IgD-negative memory B cell (primary cell): ENCODE measurements around the gene PLD2. TPM values are rescaled to one million over a fixed set of nuclear protein-coding genes. Genes with fewer than 3 reads are reported as not detected.

Experiments used
- H3K27ac Mint-ChIP-seq, 3 donors: one replicate each; pipeline ENCODE4 v1.8.0; 2020 to 2022; ENCODE audit warnings: mild to moderate bottlenecking in 3 of 3, mixed read lengths in 3 of 3, moderate library complexity in 1 of 3
- H3K27me3 Mint-ChIP-seq: one replicate; pipeline ENCODE4 v1.8.0; 2021; ENCODE audit warnings: mixed read lengths
- H3K36me3 Mint-ChIP-seq: one replicate; pipeline ENCODE4 v1.8.0; 2020; ENCODE audit warnings: mild to moderate bottlenecking, mixed read lengths
- H3K4me1 Mint-ChIP-seq, 3 donors: one replicate each; pipeline ENCODE4 v1.8.0; 2020 to 2022; ENCODE audit warnings: mixed read lengths in 3 of 3, mild to moderate bottlenecking in 1 of 3
- H3K4me3 Mint-ChIP-seq, 4 donors: one replicate each; pipeline ENCODE4 v1.8.0; 2020 to 2022; ENCODE audit warnings: mild to moderate bottlenecking in 4 of 4, mixed read lengths in 4 of 4, moderate library complexity in 3 of 4
- H3K9me3 Mint-ChIP-seq, 3 donors: one replicate each; pipeline ENCODE4 v1.8.0; 2020 to 2021; ENCODE audit warnings: mixed read lengths in 3 of 3, mild to moderate bottlenecking in 1 of 3
- polyA plus RNA-seq: library from polyadenylated mRNA; unstranded; fragments of 300-500 nt; fragmentation: Illumina TruSeq; gene quantifications from one replicate; pipeline ENCODE4 v1.2.3, GENCODE V29; 2021

Gene PLD2, protein sequence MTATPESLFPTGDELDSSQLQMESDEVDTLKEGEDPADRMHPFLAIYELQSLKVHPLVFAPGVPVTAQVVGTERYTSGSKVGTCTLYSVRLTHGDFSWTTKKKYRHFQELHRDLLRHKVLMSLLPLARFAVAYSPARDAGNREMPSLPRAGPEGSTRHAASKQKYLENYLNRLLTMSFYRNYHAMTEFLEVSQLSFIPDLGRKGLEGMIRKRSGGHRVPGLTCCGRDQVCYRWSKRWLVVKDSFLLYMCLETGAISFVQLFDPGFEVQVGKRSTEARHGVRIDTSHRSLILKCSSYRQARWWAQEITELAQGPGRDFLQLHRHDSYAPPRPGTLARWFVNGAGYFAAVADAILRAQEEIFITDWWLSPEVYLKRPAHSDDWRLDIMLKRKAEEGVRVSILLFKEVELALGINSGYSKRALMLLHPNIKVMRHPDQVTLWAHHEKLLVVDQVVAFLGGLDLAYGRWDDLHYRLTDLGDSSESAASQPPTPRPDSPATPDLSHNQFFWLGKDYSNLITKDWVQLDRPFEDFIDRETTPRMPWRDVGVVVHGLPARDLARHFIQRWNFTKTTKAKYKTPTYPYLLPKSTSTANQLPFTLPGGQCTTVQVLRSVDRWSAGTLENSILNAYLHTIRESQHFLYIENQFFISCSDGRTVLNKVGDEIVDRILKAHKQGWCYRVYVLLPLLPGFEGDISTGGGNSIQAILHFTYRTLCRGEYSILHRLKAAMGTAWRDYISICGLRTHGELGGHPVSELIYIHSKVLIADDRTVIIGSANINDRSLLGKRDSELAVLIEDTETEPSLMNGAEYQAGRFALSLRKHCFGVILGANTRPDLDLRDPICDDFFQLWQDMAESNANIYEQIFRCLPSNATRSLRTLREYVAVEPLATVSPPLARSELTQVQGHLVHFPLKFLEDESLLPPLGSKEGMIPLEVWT
- 4.9 TPM for polyA plus RNA-seq

DNA sequence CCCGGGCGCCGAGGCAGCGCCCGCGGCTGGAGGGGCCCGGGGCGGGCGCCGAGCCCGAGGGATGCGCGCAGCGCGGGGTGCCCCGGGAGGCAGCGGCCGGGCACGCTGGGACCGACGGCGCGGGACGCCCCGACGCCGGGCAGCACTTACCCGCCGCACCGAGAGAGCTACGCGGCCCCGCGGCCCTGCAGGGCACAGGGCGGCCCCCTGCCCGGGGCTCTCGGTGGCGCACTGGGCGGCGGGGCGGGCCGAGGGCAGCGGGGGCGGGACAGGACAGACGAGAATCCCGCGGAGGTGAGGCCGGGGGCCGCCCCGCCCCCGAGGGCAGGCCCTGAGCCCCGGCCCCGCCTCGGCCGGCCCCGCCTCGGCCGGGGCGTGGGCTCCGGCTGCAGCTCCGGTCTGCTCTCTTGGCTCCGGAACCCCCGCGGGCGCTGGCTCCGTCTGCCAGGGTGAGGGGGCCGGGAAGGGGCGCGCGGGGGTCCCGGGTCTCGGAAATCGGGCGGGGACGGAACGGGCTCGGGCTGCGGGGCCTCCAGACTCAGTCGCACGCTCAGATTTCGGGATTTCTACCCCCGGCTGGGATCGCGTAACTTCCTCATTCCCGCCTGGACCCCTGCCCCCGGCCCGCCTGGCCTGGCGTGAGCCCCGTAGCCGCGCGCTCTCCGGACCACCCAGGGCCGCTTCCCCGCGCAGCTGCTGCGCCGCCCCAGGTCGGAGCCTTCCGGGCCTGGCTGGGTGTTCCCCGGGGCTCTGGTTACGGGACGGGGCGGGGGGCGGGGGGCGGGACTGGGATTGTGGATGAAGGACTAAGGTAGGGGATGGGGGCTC lies at the start of gene PLD2:
TSS of gene PLD2 (plus strand) at position 376 of the 828 bp plus-strand sequence. CDS start 621 bp downstream, outside the sequence.
- Mint-ChIP-seq H3K27me3 (no peaks in the 10 kb centered on the region), H3K4me1 (peaks cover 6 to 13% (median 10%) of the 10 kb centered on the region in 3 donors), H3K9me3 (no peaks in the 10 kb centered on the region), H3K4me3 (peak within 1 kb of the TSS; percentile 79 to 90 (median 85)), H3K27ac (peak within 1 kb of the TSS in 1 of 3 donors; percentile 35), H3K36me3 (peaks cover 6% of the 10 kb centered on the region)

DNA sequence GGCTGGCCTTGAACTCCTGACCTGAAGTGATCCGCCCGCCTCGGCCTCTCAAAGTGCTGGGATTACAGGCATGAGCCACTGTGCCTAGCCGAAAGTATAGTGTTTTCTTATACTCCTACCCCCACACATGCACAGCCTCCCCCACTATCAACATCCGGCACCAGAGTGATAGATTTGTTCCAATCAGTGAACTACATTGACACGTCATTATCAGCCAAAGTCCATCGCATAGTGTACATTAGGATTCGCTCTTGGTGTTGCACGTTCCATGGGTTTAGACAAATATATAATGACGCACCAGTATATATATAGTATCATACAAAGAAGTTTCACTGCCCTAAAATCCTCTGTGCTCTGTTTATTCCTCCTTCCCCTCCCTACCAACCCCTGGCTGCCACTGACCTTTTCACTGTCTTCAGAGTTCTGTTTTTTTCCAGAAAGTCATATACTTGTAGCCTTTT lies 47.1 kb upstream of the PLD2 start:
- Mint-ChIP-seq H3K27me3 (peaks cover 9% of the 10 kb centered on the region), H3K36me3 (no peaks in the 10 kb centered on the region), H3K9me3 (no peaks in the 10 kb centered on the region), H3K27ac (no peak overlapping the region), H3K4me3 (no peak overlapping the region), H3K4me1 (peaks cover 2 to 5% (median 3%) of the 10 kb centered on the region in 3 donors)

DNA sequence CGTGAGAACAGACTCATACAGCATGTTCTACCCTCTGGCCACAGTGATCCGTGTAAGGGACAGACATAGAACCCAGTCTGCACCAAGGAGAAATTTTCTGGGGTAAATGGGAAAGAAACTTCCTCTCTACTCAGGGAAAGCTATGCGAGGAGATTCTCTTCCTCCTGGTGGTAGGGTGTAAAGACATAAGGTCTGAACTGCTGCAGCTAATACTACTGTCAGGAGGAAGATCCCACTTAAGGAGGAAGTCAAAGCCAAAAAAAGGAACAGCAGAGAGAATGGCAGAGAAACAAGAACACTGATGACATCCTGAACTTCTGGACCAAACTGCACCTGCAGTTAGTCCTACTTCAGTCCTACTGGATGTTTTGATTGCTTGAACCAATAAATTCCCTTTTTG lies 42.4 kb upstream of the PLD2 start:
- H3K36me3 Mint-ChIP-seq, result no peaks in the 10 kb centered on the region
- H3K4me3 Mint-ChIP-seq, result no peak overlapping the region
- peaks cover 2 to 5% (median 3%) of the 10 kb centered on the region in 3 donors for H3K4me1 Mint-ChIP-seq
- peaks cover 4% of the 10 kb centered on the region for H3K27me3 Mint-ChIP-seq
- no peak overlapping the region for H3K27ac Mint-ChIP-seq
- H3K9me3 Mint-ChIP-seq, result no peaks in the 10 kb centered on the region

DNA sequence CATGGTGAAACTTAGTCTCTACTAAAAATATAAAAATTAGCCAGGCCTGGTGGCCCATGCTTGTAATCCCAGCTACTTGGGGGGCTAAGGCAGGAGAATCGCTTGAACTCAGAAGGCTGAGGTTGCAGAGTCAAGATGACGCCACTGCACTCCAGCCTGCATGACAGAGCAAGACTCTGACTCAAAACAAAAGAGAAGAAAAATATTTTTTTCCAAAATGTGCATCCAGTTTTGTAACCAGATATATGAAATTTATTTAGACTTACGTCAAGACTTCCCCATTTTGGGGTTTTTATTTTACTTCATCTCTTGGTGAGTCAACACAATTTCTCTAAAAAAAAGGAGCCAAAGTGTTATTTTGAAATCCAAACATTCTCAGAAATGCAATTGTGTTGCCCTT lies 40.8 kb upstream of the PLD2 start:
- peaks cover 3% of the 10 kb centered on the region for H3K27me3 Mint-ChIP-seq
- H3K27ac Mint-ChIP-seq, result no peak overlapping the region
- H3K4me1 Mint-ChIP-seq, result peaks cover 2 to 5% (median 5%) of the 10 kb centered on the region in 3 donors
- no peak overlapping the region for H3K4me3 Mint-ChIP-seq
- H3K9me3 Mint-ChIP-seq, result no peaks in the 10 kb centered on the region
- no peaks in the 10 kb centered on the region for H3K36me3 Mint-ChIP-seq

DNA sequence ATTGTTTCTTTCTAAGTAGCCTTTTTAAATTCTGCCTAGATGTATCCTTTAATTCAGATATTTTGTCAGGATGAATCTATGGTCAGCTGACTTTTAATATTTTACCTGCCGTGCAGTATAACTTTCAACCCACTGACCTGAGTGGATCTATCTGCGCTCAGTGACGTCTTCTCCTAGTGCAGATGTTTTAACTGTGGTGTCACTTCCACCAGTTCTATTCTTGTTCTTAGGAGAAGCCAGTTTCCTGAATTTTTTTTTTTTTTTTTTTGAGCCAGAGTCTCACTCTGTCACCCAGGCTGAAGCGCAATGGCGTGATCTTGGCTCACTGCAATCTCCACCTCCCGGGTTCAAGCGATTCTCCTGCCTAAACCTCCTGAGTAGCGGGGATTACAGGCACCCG lies 40.2 kb upstream of the PLD2 start:
- Mint-ChIP-seq H3K4me1 (peaks cover 2 to 5% (median 5%) of the 10 kb centered on the region in 3 donors), H3K36me3 (no peaks in the 10 kb centered on the region), H3K27me3 (peaks cover 2% of the 10 kb centered on the region), H3K4me3 (no peak overlapping the region), H3K9me3 (no peaks in the 10 kb centered on the region), H3K27ac (no peak overlapping the region)

DNA sequence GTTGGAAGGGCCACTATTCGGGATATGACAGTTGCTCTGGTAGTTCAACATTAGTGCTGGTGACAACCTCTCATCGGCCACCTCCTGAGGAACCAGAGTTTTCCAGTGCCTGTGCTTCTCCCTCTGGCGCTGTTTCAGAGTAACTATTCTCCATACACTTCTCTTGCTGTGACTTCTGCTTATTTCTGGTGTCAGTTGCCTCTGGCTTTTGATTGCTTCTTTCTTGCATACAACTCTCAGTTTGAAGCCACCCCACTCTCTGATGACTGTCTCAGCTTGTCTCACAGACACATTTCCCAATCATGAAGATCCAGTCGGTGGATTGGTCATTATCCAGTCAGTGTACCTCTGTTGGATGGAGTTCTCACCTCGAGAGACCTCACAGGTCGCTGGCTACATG lies 38.7 kb upstream of the PLD2 start:
- no peak overlapping the region for H3K27ac Mint-ChIP-seq
- peaks cover 2% of the 10 kb centered on the region for H3K27me3 Mint-ChIP-seq
- H3K4me3 Mint-ChIP-seq, result no peak overlapping the region
- H3K36me3 Mint-ChIP-seq, result no peaks in the 10 kb centered on the region
- peaks cover 2 to 5% (median 5%) of the 10 kb centered on the region in 3 donors for H3K4me1 Mint-ChIP-seq
- no peaks in the 10 kb centered on the region for H3K9me3 Mint-ChIP-seq

DNA sequence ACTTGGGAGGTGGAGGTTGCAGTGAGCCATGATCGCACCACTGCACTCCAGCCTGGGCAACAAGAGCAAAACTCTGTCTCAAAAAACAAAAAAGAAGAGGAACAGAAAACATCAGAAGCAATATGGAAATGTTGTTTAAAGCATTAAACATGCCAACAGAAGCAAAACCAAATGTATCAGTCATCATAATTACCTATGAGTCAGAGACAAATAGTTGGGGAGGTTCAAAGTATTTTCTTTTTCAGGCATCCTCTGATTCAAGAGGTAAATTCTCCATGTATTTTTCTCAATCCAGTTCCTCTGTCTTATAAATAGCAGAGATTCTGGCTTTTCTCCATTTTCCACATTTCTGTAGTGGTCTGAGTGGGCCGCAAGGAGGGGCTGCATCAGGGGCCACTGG lies 37.3 kb upstream of the PLD2 start:
- Mint-ChIP-seq H3K27ac (no peak overlapping the region), H3K36me3 (no peaks in the 10 kb centered on the region), H3K27me3 (peaks cover 4% of the 10 kb centered on the region)

DNA sequence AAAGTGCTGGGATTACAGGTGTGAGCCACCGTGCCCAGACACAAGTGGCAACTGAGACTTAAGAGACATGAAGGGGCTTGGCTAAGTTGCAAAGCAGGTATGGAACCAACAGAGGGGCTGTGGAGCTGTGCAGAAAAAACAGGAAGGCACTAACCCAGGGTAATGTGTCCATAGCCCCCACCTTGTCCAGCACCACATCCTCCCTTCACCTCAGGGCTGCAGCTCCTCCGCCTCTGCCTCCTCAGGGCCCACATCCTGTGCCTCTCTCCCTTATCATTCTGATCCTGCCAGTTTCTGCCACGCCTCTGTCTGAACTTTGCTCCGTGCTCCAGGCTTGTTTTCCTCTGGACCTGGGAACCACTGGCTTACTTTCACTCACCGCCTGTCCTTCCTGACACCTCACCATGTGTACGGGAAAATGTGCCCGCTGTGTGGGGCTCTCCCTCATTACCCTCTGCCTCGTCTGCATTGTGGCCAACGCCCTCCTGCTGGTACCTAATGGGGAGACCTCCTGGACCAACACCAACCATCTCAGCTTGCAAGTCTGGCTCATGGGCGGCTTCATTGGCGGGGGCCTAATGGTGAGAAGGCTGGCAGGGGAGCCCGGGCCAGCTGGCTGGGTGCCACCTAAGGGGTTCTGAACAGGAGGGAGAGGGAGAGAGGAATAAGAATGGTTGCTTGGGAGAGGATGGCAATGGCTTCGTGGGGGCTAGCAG lies 35.3 kb upstream of the PLD2 start, which contains the start of gene TM4SF5:
TSS of gene TM4SF5 (plus strand) at position 368 of the 716 bp plus-strand sequence. CDS start at position 405, 37 bp downstream.
- H3K27ac Mint-ChIP-seq, result peak within 1 kb of the TSS in 1 of 3 donors; percentile 50
- peaks cover 4% of the 10 kb centered on the region for H3K27me3 Mint-ChIP-seq
- H3K36me3 Mint-ChIP-seq, result no peaks in the 10 kb centered on the region
- H3K4me3 Mint-ChIP-seq, result no peak within 1 kb of the TSS
- peaks cover 0 to 9% (median 7%) of the 10 kb centered on the region in 3 donors for H3K4me1 Mint-ChIP-seq
- H3K9me3 Mint-ChIP-seq, result no peaks in the 10 kb centered on the region

More for the DNA sequence above, 37.3 kb upstream of the PLD2 start:
- H3K9me3 Mint-ChIP-seq, result no peaks in the 10 kb centered on the region
- H3K4me1 Mint-ChIP-seq, result peaks cover 1 to 7% (median 6%) of the 10 kb centered on the region in 3 donors
- no peak overlapping the region for H3K4me3 Mint-ChIP-seq

DNA sequence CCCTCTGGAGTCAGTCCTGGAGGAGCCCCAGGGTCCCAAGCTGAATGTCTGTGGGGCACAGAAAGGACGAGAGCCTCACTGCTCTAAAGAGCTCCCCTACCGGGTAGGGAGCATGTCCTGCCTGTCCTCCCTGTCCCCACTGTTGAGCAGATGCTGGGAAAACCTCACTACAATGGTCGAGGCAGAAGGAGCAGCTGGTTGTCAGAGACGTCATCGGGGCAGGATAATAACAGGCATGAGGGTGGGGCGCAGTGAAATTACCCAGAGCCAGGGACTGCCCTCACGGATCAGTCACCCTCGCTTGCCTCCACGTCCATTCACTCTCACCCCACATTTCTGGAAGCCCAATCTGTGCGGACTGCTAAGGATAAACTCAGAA lies 34.7 kb upstream of the PLD2 start:
- Mint-ChIP-seq H3K4me3 (no peak overlapping the region), H3K4me1 (peaks cover 0 to 9% (median 7%) of the 10 kb centered on the region in 3 donors), H3K27me3 (peaks cover 4% of the 10 kb centered on the region), H3K36me3 (no peaks in the 10 kb centered on the region), H3K9me3 (no peaks in the 10 kb centered on the region), H3K27ac (peak overlapping the region in 1 of 3 donors; percentile 50)

DNA sequence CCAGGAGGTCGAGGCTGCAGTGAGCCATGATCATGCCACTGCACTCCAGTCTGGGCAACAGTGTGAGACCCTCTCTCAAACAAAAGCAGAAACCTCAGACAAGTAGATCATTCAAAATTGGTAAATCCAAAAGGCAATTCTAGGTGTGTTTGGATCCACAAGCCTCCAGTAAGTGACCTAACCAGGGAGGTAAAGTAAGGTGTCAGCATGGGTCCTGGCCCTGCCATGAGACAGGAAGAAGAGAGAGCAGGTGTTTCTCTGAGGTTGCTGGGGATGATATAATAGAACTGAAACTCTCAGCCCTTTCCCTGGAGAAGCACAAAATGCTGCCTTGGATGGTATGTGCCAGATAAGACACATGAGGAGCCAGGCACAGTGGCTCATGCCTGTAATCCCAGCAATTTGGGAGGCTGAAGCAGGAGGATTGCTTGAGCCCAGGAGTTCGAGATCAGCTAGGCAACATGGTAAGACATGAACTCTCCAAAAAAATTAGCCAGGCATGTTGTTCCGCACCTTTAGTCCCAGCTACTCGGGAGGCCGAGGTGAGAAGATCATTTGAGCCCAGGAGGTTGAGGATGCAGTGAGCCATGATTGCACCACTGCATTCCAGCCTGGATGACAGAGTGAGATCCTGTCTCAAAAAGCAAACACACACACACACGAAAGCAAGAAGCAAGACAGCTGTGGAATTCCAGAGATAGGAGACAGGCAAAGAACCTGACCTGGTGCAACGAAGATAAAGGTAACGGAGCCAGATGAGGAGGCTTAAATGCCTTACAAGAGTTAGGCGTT lies 28.8 kb upstream of the PLD2 start:
- peaks cover 19% of the 10 kb centered on the region for H3K27me3 Mint-ChIP-seq
- H3K4me3 Mint-ChIP-seq, result no peak overlapping the region
- no peak overlapping the region for H3K27ac Mint-ChIP-seq
- peaks cover 0 to 7% (median 7%) of the 10 kb centered on the region in 3 donors for H3K4me1 Mint-ChIP-seq
- no peaks in the 10 kb centered on the region for H3K36me3 Mint-ChIP-seq
- no peaks in the 10 kb centered on the region for H3K9me3 Mint-ChIP-seq

DNA sequence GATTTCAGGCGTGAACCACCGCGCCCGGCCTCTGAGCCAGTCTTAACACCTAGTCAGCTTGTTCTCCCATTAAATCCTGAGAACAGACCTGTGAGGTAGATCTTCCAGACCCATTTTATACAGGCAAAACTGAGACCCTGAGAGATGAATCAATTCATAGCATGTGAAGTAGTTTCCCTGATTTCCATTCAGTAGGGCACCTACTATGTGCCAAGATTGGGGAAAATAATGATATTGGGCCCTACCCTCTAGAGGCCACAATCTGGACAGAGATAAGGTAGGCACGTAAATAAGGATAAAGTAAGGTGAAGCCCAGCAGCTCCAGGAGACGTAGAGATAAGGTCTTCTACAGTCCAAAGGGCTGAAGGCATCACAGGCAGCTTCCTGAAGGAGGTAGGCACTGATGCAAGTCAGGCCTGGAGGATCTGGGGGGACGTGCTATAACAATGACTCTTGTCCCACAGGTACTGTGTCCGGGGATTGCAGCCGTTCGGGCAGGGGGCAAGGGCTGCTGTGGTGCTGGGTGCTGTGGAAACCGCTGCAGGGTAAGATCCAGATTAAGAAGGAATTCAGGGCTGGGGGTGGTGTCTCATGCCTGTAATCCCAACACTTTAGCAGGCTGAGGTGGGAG lies 26.5 kb upstream of the PLD2 start:
- no peak overlapping the region for H3K27ac Mint-ChIP-seq
- H3K36me3 Mint-ChIP-seq, result no peaks in the 10 kb centered on the region
- no peak overlapping the region for H3K4me3 Mint-ChIP-seq
- H3K9me3 Mint-ChIP-seq, result no peaks in the 10 kb centered on the region
- peaks cover 26% of the 10 kb centered on the region for H3K27me3 Mint-ChIP-seq
- peaks cover 0 to 1% (median 0%) of the 10 kb centered on the region in 3 donors for H3K4me1 Mint-ChIP-seq

DNA sequence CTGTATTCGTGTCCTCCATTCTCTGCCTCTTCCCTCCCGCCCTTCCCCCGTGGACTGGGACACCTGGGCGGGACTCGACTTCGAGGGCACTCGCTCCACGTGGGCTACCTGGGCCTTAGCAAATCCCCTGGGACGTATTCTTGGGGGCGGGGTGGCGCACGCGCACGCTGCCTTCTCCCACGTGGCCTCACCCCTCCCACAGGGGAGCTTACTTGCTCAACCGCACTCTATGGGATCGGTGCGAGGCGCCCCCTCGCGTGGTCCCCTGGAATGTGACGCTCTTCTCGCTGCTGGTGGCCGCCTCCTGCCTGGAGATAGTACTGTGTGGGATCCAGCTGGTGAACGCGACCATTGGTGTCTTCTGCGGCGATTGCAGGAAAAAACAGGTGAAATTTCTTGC lies 24.3 kb upstream of the PLD2 start:
- H3K4me3 Mint-ChIP-seq, result no peak overlapping the region
- peaks cover 4 to 6% (median 5%) of the 10 kb centered on the region in 3 donors for H3K4me1 Mint-ChIP-seq
- H3K9me3 Mint-ChIP-seq, result no peaks in the 10 kb centered on the region
- peak overlapping the region in 1 of 3 donors; percentile 59 for H3K27ac Mint-ChIP-seq
- peaks cover 47% of the 10 kb centered on the region for H3K27me3 Mint-ChIP-seq
- no peaks in the 10 kb centered on the region for H3K36me3 Mint-ChIP-seq
